Bronchial epithelial cell (primary cell): ENCODE data around the gene SPNS2. TPM values are rescaled to one million over a fixed set of nuclear protein-coding genes. Genes with fewer than 3 reads are reported as not detected.
"Not testable (repeated sequence)": the region's sequence is repeated elsewhere in the genome, so short reads cannot be mapped to it uniquely, and the experiment has no call there.

Source experiments
- DNase-seq: peaks from one replicate; pipeline ENCODE4 v3.0.0-alpha.2; 2010; ENCODE audit warnings: low read depth
- FAIRE-seq: peaks from 2 replicates; lab custom pipeline; 2011; peaks lifted over from hg19 to GRCh38; lab: Jason Lieb, UNC
- H3K27me3 ChIP-seq: 2 replicates; pipeline ENCODE4 v1.5.1; 2011; ENCODE audit warnings: low read length; ENCODE audit not compliant: control insufficient read depth, insufficient read depth
- H3K36me3 ChIP-seq: 2 replicates; pipeline ENCODE4 v1.5.1; 2011; ENCODE audit warnings: low read length; ENCODE audit not compliant: control insufficient read depth, insufficient read depth
- H3K4me3 ChIP-seq: 2 replicates; pipeline ENCODE4 v1.5.1; 2011; ENCODE audit warnings: mild to moderate bottlenecking, low read depth, low read length, control low read depth
- CTCF ChIP-seq: IDR thresholded peaks from 2 replicates; pipeline ENCODE4 v1.5.1; 2011; ENCODE audit warnings: mild to moderate bottlenecking, moderate library complexity, low read length, control low read depth, inconsistent platforms; ENCODE audit not compliant: insufficient read depth, severe bottlenecking
- total RNA-seq: library from RNA; depleted of rRNA; stranded (reverse); fragments of >200 nt; gene quantifications from 2 replicates; pipeline ENCODE4 v1.2.1, GENCODE V29; 2014

Gene SPNS2
- total RNA-seq, 1 donor from 2014 or later: 3.9 TPM

- TF ChIP-seq CTCF: no peak
- DNase-seq (no peak), FAIRE-seq (no peak)
- Histone ChIP-seq H3K36me3 (no peaks in the 10 kb centered on the region), H3K27me3 (peaks cover 1% of the 10 kb centered on the region), H3K4me3 (no peak overlapping the region)
Observed at GRCh38 chr17:4577386-4577993, 78.8 kb downstream of the SPNS2 start.

GRCh38 chr17:4578349-4578748 lies 79.7 kb downstream of the SPNS2 start:
- H3K36me3 ChIP-seq, H3K4me3 ChIP-seq, H3K27me3 ChIP-seq, FAIRE-seq, DNase-seq: not testable (repeated sequence)

GRCh38 chr17:4579678-4580077 lies 81.0 kb downstream of the SPNS2 start:
- Histone ChIP-seq H3K4me3 (no peak overlapping the region), H3K36me3 (no peaks in the 10 kb centered on the region), H3K27me3 (peaks cover 11% of the 10 kb centered on the region)
- TF ChIP-seq CTCF: no peak
- no peak for DNase-seq
- peak; percentile 95 for FAIRE-seq

- TF ChIP-seq CTCF: no peak
- Histone ChIP-seq H3K4me3 (no peak overlapping the region), H3K27me3 (peaks cover 15% of the 10 kb centered on the region), H3K36me3 (no peaks in the 10 kb centered on the region)
- no peak for FAIRE-seq
- DNase-seq: no peak
Observed at GRCh38 chr17:4580291-4580690, 81.6 kb downstream of the SPNS2 start.

- Histone ChIP-seq H3K4me3 (no peak overlapping the region), H3K27me3 (peaks cover 23% of the 10 kb centered on the region), H3K36me3 (no peaks in the 10 kb centered on the region)
- no peak for FAIRE-seq
- no peak for DNase-seq
- TF ChIP-seq CTCF: no peak
Observed at GRCh38 chr17:4582101-4582501, 83.4 kb downstream of the SPNS2 start.

- no peak for DNase-seq
- FAIRE-seq: no peak
- Histone ChIP-seq H3K4me3 (no peak overlapping the region), H3K36me3 (no peaks in the 10 kb centered on the region), H3K27me3 (peaks cover 26% of the 10 kb centered on the region)
- no peak for TF ChIP-seq CTCF
Observed at GRCh38 chr17:4582691-4583090, 84.0 kb downstream of the SPNS2 start.
